ENCODE measurements around the gene ACOX1.

Gene ACOX1

GRCh38 chr17:75926456-75926855 lies 52.5 kb downstream of the ACOX1 start:
- DNase-seq, result no peak

GRCh38 chr17:75925912-75926311 lies 53.1 kb downstream of the ACOX1 start:
- DNase-seq, result no peak

GRCh38 chr17:75925103-75925502 lies 53.9 kb downstream of the ACOX1 start:
- DNase-seq, result no peak

DNA sequence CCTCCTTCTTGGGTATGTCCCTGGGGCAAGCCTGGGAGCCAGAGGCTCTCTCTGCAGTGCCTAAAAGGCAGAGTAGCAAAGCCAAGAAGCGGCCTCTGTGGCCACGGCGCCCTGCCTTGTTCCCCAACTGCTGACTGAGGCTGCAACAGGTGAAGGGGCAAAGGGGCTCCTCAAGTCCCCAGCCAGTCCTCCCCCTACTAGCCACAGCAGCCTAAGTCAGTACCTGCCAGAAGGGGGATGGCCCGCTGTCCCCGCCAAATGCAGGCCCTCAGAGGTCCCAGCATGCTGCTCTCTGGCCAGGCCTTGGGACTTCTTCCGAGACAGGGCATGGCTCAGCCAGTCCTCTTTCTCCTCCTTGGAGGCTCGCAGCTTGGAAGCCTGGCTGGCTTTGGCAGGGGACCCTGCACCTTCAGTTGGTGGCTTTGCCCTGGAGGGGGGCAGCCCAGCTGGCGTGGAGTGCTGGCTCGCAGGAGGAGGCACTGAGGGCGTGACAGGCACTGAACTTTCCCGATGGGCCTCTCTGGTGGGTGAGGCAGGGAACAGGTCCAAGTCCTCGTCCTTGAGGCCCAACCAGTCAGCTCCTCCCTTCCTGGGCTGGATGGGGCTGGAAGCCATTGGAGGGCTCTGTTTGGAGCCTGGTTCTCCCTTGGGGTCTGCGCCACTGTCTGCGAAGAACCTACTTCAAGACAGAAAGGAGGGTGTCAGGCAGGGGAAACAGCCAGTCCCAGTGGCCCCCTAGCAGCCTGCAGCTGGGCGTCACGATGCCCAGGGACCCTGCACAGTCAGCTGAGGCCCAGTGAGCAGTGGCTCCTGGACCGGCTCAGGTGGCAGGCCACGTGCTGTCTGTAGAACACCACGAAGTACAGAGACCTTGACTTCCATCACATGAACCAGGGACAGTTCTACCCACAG lies 55.7 kb downstream of the ACOX1 start:
- DNase-seq, result no peak

- no peak for DNase-seq
Observed at GRCh38 chr17:75922173-75922961, 56.6 kb downstream of the ACOX1 start.

GRCh38 chr17:75921596-75921995 lies 57.4 kb downstream of the ACOX1 start:
- no peak for DNase-seq

DNA sequence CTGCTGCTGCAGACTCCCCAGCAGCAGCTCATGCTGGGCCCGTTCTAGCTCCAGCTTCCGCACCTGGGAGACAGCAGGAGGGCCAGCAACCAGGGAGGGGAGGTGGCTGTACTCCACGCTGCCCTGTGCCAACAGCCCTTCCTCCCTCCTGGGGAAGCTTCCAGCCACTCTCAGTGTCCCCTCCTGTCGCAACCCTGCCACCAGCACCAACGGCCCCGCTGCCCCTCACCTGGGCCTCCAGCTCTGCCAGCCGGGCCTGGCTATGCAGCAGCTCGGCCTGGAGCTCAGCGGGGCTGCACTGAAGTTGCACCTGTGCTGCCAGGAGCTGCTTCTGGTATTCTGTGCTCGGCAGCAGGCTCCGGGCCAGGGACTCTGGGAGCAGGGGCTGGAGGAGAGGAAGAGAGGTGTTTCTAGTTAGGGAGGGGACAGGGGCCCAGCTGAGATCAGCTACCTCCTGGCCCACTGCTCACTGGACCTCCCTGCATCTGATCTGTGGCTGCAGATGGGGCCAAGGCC lies 58.9 kb downstream of the ACOX1 start:
- DNase-seq, result no peak

DNA sequence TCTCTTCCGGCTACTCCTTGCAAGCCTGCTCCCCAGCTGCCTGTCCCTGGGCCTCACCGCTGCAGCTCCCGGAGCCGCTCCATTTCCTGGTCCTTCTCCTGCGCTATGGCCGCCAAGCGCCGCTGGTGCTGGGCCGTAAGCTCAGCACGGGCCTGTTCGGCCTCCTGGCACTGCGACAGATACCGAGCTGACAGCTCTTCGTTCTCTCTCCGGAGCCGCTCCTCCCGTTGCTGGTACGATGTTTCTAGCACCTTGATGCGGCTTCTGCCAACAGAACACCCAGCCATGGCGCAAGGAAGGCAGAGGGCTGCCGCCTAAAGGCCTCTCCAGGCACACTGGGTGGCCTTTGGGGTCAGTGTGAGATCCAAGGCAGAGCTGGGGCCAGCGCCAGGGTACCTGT lies 59.4 kb downstream of the ACOX1 start:
- DNase-seq, result no peak

DNA sequence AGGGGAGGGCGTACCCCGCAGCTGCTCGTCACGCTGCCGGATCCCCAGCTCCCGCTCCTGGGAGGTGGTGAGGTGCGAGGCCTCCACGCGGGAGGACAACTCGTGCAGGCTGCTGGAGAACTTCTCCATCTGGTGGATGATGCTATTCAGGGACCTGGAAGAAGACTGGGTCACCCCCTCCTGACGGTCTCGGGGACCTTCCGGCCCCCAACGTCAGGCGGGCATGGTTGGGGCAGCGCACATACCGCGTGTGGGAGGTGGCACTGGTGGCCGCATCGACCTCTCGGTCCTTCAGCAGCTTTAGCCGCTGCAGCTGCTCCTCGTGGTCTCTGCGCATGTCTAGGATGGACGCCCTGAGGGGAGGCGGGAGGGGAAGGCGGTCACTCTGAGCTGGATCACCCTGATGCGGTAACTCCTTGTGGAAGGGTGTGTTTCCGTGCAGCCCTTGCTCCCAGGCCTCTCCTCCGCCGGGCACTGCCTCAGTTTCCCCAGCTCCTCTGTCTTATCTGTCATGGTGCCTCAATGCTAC lies 61.0 kb downstream of the ACOX1 start:
- no peak for DNase-seq

- no peak for DNase-seq
Observed at GRCh38 chr17:75917141-75917916, 61.6 kb downstream of the ACOX1 start.

DNA sequence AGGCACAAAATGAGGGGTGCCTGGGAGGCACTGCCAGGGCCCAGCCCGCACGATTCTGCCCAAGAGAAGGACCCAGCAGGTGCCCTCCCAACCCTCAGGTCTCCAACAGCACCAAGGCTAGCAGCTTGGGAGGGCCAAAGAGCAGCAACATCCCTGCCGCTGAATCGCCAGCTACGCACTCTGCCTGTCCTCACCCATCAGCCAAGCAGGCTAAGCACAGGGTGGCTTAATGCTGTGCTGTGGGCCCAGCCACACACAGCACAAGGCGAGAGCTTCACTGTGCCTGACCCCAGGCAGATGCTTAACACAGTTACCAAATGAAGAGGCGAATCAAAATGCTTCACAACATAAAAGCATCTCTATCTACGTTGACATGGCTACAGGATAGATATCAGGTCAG lies 63.7 kb downstream of the ACOX1 start:
- no peak for DNase-seq

- no peak for DNase-seq
Observed at GRCh38 chr17:75914643-75915267, 64.2 kb downstream of the ACOX1 start.

DNA sequence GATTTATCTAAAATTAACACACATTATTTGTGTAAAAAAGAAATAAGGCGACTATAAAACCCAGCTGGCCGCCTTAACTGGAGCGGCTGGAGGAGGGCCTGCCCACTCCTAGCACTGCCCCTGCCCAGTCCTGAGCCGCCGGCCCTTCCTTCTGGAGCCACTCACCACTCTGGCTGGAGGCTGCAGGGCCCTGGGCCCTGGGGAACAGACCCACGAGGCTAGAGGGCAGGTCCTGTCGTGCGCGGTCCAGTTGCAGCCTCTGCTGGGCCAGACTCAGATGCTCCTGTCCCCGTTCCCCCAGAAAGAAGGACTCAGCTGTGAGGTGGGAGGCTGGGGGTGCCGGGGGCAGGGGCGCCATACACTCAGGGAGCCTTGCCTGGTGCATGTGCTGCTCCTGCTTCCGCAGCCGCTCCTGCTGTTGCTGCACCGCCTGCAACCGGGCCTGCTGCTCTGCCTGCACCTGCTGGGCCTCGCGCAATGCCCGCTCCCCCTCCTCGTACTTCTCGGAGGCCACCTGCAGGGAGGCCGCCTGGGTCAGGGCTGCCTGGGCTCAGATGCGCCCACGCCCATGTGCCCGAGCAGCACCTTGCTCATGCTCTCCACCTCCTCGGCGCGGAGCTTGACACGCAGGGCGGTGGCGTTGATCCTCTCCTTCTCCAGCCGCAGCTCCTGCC lies 65.3 kb downstream of the ACOX1 start:
- DNase-seq, result no peak

GRCh38 chr17:75910699-75911098 lies 68.3 kb downstream of the ACOX1 start:
- no peak for DNase-seq

DNA sequence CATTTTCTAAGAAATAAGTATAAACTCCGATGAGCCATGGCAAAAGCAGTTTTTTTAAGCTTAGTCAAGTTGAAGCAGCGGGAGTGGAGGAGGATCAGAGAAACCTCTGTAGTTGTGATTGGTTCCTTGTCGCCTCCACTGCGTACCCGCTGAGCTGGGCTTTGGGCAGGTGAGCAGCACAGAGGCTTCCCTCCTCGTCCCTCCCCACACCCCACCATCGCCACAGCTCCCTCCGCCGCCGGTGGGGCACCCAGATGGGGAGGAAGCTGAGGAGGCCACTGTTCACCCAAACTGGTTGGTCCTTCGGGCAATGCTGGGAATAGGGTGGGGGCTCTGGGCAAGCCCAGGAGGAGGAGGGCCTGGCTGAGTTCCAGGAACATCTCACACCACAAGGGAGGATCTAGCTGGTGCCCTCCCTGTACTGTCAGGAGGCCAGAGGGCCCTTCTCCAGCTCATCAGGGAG lies 69.1 kb downstream of the ACOX1 start:
- DNase-seq, result no peak

DNA sequence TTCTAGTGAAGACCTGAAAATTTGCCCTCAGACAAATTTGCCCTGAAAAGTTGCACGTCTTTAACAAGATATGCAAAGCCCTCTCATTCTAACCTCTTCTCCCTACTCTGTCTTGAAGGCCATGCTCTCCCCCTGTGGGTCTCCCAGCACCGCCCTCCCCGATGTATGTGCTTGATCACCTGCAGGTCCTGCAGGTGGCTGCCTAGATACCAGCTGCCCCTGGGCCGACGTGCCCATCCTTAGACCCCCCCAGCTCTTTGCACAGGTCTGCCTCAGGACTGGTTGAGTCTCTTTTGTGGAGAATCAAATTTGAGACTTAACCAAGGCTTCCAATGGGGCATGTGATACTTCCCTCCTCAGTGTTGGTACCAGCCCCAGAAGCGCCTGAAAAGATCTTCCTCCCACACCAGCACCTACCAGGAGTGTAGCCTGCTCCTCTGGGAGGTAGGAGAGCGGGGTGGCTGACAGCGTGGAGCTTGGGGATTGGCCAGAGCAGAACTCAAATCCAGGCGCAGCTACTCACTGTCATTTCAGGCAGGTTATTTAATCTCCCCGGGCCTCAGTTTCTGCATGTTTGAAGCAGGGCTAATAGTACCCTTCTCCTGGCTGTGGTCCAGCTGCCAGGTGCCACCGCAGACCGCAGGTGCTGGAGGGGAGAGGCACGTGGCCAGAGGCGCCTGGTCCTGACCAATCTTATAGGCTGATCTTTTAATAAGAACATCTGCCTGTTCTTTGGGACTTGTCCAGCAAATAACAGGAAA lies 69.7 kb downstream of the ACOX1 start:
- no peak for DNase-seq

- no peak for DNase-seq
Observed at GRCh38 chr17:75908201-75908600, 70.8 kb downstream of the ACOX1 start.

DNA sequence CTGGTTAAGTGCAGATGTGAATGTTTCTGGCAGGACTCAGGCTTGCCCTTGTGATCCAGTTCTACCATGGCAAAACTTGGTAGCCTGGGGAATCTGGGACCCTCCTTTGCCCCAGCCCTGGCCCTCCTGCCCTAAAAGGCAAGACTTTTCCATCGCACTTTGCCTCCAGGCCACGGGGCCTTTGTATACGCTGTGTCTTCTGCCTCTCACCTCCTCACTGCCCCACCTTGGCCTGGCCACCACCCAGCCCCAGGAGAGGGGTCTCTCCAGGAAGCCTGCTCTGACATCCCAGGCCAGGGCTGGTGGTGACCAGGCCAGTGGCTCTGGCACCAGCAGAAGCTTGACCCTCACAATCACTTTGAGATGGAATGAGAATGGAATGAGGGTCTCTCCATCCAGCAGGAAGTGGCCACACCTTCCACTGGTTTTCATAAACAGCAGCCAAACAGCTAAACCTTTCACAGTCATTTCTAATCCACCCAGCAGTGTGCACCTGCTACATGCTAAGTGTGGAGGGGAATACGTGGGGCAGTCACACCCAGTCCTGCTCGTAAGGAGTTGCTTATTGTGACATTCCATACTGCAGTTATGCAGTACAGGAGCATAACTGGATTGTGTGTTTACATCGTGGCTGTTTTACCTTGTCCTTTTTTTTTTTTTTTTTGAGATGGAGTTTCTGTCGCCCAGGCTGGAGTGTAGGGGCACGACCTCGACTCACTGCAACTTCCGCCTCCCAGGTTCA lies 72.7 kb downstream of the ACOX1 start:
- DNase-seq, result no peak

- DNase-seq, result peak; percentile 94
Observed at GRCh38 chr17:75904749-75905521, 74.0 kb downstream of the ACOX1 start, which contains the start of gene MRPL38. MRPL38 (minus strand) TSS chr17:75904884; CDS start chr17:75904875, 9 bp downstream.
